ENCODE results near the gene MKLN1. TPM values are rescaled to one million over a fixed set of nuclear protein-coding genes. Genes with fewer than 3 reads are reported as not detected.

The MKLN1 gene
- total and polyA plus RNA-seq, 10 of the 15 experiments (the other 5 are each of a cell fraction or from before 2014, with no cell fraction given) = 13.6 to 55.8 (median 29.3) TPM

GRCh38 chr7:131327626-131328376 is at the start of gene MKLN1 (continued):
- no peak; the same call in 1 of the 2 replicates for TF ChIP-seq SMAD5 (IDR thresholded peaks at IDR 0.05; ENCODE audit: low read depth)
- no peak for TF ChIP-seq SREBF2 (IDR thresholded peaks at IDR 0.05; ENCODE audit: low read length)
- peak; percentile 24 for TF ChIP-seq RELA (IDR thresholded peaks at IDR 0.05; ENCODE audit: borderline replicate concordance, partially characterized antibody)
- no peak for TF ChIP-seq GABPA (IDR thresholded peaks at IDR 0.05; ENCODE audit: low read depth)
- no peak; the same call in 1 of the 2 replicates for TF ChIP-seq SIN3A (IDR thresholded peaks at IDR 0.05; ENCODE audit: low read depth, low read length)
- TF ChIP-seq, protein P1, sequence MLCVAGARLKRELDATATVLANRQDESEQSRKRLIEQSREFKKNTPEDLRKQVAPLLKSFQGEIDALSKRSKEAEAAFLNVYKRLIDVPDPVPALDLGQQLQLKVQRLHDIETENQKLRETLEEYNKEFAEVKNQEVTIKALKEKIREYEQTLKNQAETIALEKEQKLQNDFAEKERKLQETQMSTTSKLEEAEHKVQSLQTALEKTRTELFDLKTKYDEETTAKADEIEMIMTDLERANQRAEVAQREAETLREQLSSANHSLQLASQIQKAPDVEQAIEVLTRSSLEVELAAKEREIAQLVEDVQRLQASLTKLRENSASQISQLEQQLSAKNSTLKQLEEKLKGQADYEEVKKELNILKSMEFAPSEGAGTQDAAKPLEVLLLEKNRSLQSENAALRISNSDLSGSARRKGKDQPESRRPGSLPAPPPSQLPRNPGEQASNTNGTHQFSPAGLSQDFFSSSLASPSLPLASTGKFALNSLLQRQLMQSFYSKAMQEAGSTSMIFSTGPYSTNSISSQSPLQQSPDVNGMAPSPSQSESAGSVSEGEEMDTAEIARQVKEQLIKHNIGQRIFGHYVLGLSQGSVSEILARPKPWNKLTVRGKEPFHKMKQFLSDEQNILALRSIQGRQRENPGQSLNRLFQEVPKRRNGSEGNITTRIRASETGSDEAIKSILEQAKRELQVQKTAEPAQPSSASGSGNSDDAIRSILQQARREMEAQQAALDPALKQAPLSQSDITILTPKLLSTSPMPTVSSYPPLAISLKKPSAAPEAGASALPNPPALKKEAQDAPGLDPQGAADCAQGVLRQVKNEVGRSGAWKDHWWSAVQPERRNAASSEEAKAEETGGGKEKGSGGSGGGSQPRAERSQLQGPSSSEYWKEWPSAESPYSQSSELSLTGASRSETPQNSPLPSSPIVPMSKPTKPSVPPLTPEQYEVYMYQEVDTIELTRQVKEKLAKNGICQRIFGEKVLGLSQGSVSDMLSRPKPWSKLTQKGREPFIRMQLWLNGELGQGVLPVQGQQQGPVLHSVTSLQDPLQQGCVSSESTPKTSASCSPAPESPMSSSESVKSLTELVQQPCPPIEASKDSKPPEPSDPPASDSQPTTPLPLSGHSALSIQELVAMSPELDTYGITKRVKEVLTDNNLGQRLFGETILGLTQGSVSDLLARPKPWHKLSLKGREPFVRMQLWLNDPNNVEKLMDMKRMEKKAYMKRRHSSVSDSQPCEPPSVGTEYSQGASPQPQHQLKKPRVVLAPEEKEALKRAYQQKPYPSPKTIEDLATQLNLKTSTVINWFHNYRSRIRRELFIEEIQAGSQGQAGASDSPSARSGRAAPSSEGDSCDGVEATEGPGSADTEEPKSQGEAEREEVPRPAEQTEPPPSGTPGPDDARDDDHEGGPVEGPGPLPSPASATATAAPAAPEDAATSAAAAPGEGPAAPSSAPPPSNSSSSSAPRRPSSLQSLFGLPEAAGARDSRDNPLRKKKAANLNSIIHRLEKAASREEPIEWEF (IDR thresholded peaks at IDR 0.05; ENCODE audit: insufficient replicate concordance, low read depth, low read length) = peak; percentile 22
- no peak for TF ChIP-seq KLF5 (IDR thresholded peaks at IDR 0.05; ENCODE audit: partially characterized antibody)
- TF ChIP-seq PAX5 (IDR thresholded peaks at IDR 0.05; ENCODE audit: borderline replicate concordance, low read depth, low read length) = no peak
- peak in 1 of 2 experiments; percentile 22; a peak in 1 of 4 replicates for TF ChIP-seq EP300 (IDR thresholded peaks at IDR 0.05; ENCODE audit: borderline replicate concordance in 1 of 2, control insufficient read depth in 1 of 2, low read depth in 2 of 2, low read length in 2 of 2)
- TF ChIP-seq IRF4 (IDR thresholded peaks at IDR 0.05; ENCODE audit: low read depth, low read length) = no peak
- no peak for TF ChIP-seq SPI1 (IDR thresholded peaks at IDR 0.05; ENCODE audit: borderline replicate concordance, insufficient read depth, low read depth, low read length)
- TF ChIP-seq ATF7 (IDR thresholded peaks at IDR 0.05; ENCODE audit: low read depth) = no peak
- TF ChIP-seq, protein P2, sequence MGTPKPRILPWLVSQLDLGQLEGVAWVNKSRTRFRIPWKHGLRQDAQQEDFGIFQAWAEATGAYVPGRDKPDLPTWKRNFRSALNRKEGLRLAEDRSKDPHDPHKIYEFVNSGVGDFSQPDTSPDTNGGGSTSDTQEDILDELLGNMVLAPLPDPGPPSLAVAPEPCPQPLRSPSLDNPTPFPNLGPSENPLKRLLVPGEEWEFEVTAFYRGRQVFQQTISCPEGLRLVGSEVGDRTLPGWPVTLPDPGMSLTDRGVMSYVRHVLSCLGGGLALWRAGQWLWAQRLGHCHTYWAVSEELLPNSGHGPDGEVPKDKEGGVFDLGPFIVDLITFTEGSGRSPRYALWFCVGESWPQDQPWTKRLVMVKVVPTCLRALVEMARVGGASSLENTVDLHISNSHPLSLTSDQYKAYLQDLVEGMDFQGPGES (IDR thresholded peaks at IDR 0.05) = no peak
- no peak for TF ChIP-seq CBX3 (IDR thresholded peaks at IDR 0.05; ENCODE audit: borderline replicate concordance, low read depth)
- no peak for TF ChIP-seq NFYB (IDR thresholded peaks at IDR 0.05; ENCODE audit: insufficient read depth, low read depth, low read length)
- TF ChIP-seq, protein P3, sequence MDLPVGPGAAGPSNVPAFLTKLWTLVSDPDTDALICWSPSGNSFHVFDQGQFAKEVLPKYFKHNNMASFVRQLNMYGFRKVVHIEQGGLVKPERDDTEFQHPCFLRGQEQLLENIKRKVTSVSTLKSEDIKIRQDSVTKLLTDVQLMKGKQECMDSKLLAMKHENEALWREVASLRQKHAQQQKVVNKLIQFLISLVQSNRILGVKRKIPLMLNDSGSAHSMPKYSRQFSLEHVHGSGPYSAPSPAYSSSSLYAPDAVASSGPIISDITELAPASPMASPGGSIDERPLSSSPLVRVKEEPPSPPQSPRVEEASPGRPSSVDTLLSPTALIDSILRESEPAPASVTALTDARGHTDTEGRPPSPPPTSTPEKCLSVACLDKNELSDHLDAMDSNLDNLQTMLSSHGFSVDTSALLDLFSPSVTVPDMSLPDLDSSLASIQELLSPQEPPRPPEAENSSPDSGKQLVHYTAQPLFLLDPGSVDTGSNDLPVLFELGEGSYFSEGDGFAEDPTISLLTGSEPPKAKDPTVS (IDR thresholded peaks at IDR 0.05; ENCODE audit: low read depth, low read length) = 0 out of 2 replicates have a peak, but pooled peaks have one; percentile 33
- no peak for TF ChIP-seq ZBTB4 (CRISPR knock-in tag; IDR thresholded peaks at IDR 0.05)
- TF ChIP-seq TCF7 (IDR thresholded peaks at IDR 0.05; ENCODE audit: borderline replicate concordance) = no peak
- TF ChIP-seq TARDBP (IDR thresholded peaks at IDR 0.05; ENCODE audit: borderline replicate concordance) = no peak

Measured in GM12878 (cell line).